ENCODE measurements around the gene ENAH. TPM values are rescaled to one million over a fixed set of nuclear protein-coding genes. Genes with fewer than 3 reads are reported as not detected.

Gene ENAH
- total RNA-seq, 4 donors from 2014 or later, result 198 to 229 (median 201) TPM

GRCh38 chr1:225668222-225668621, 15.3 kb upstream of the ENAH start:
- Histone ChIP-seq H3K9me3 (no peaks in the 10 kb centered on the region), H3K4me3 (no peak overlapping the region), H3K36me3 (no peaks in the 10 kb centered on the region), H3K27ac (replicated peaks in 1 of 4) (no peak overlapping the region), H3K27me3 (no peaks in the 10 kb centered on the region), H3K4me1 (peaks cover 0 to 1% (median 0%) of the 10 kb centered on the region in 4 donors)
- no peak for DNase-seq (ENCODE audit: extremely low spot score)
- intact Hi-C loops (cut with DNase I), result no loop called here
- no peak for TF ChIP-seq CTCF (IDR thresholded peaks at IDR 0.05)
- no peak for TF ChIP-seq POLR2A (IDR thresholded peaks at IDR 0.05; ENCODE audit: low read depth)
- TF ChIP-seq POLR2AphosphoS5 (IDR thresholded peaks at IDR 0.05), result no peak
- no peak for TF ChIP-seq EP300 (IDR thresholded peaks at IDR 0.05)
- WGBS, result 89% methylated on average over 1 of the region's 1 CpG

- DNase-seq (ENCODE audit: extremely low spot score), result no peak
- Histone ChIP-seq H3K27ac (replicated peaks in 1 of 4) (no peak overlapping the region), H3K9me3 (no peaks in the 10 kb centered on the region), H3K36me3 (no peaks in the 10 kb centered on the region), H3K4me3 (no peak overlapping the region), H3K4me1 (peaks cover 0 to 10% (median 7%) of the 10 kb centered on the region in 4 donors), H3K27me3 (no peaks in the 10 kb centered on the region)
- no peak for TF ChIP-seq POLR2A (IDR thresholded peaks at IDR 0.05; ENCODE audit: low read depth)
- no peak for TF ChIP-seq EP300 (IDR thresholded peaks at IDR 0.05)
- no peak for TF ChIP-seq POLR2AphosphoS5 (IDR thresholded peaks at IDR 0.05)
- intact Hi-C loops (cut with DNase I), result no loop called here
- WGBS, result 50% methylated on average over 2 of the region's 4 CpGs
Observed at GRCh38 chr1:225667362-225667761, 14.4 kb upstream of the ENAH start.

- Histone ChIP-seq H3K4me3 (no peak overlapping the region), H3K4me1 (peaks cover 0 to 16% (median 12%) of the 10 kb centered on the region in 4 donors), H3K9me3 (no peaks in the 10 kb centered on the region), H3K27ac (replicated peaks in 1 of 4) (no peak overlapping the region), H3K36me3 (no peaks in the 10 kb centered on the region), H3K27me3 (no peaks in the 10 kb centered on the region)
- WGBS, result 59% methylated on average over 4 of the region's 4 CpGs
- intact Hi-C loops (cut with DNase I), result no loop called here
- DNase-seq (ENCODE audit: extremely low spot score), result no peak
- TF ChIP-seq POLR2AphosphoS5 (IDR thresholded peaks at IDR 0.05) (no peak), POLR2A (IDR thresholded peaks at IDR 0.05; ENCODE audit: low read depth) (no peak), CTCF (IDR thresholded peaks at IDR 0.05) (no peak), EP300 (IDR thresholded peaks at IDR 0.05) (no peak)
Observed at GRCh38 chr1:225666495-225666894, 13.6 kb upstream of the ENAH start.

GRCh38 chr1:225664762-225665161, 11.8 kb upstream of the ENAH start:
- H3K27me3 ChIP-seq, result no peaks in the 10 kb centered on the region
- no peak overlapping the region for H3K4me3 ChIP-seq
- no peak overlapping the region for H3K27ac ChIP-seq (replicated peaks in 1 of 4)
- intact Hi-C loops (cut with DNase I), result no loop called here
- H3K4me1 ChIP-seq, result peaks cover 0 to 31% (median 28%) of the 10 kb centered on the region in 4 donors
- TF ChIP-seq CTCF (IDR thresholded peaks at IDR 0.05), result no peak
- TF ChIP-seq POLR2A (IDR thresholded peaks at IDR 0.05; ENCODE audit: low read depth), result no peak
- DNase-seq (ENCODE audit: extremely low spot score), result no peak
- H3K36me3 ChIP-seq, result no peaks in the 10 kb centered on the region
- 95% methylated on average over 2 of the region's 2 CpGs for WGBS
- no peaks in the 10 kb centered on the region for H3K9me3 ChIP-seq

GRCh38 chr1:225662155-225662554, 9.2 kb upstream of the ENAH start:
- Histone ChIP-seq H3K4me1 (peaks cover 0 to 48% (median 42%) of the 10 kb centered on the region in 4 donors), H3K9me3 (no peaks in the 10 kb centered on the region), H3K4me3 (no peak overlapping the region), H3K27me3 (no peaks in the 10 kb centered on the region), H3K27ac (replicated peaks in 1 of 4) (peak overlapping the region; percentile 89 to 100 (median 98)), H3K36me3 (no peaks in the 10 kb centered on the region)
- intact Hi-C loops (cut with DNase I), result no loop called here
- no peak for DNase-seq (ENCODE audit: extremely low spot score)
- WGBS, result 31% methylated on average over 2 of the region's 2 CpGs
- TF ChIP-seq POLR2AphosphoS5 (IDR thresholded peaks at IDR 0.05), result peak; percentile 44 to 90
- no peak for TF ChIP-seq CTCF (IDR thresholded peaks at IDR 0.05)
- no peak for TF ChIP-seq EP300 (IDR thresholded peaks at IDR 0.05)
- no peak for TF ChIP-seq POLR2A (IDR thresholded peaks at IDR 0.05; ENCODE audit: low read depth)
